T-cell (primary cell): ENCODE data around the gene IKZF1. TPM values are rescaled to one million over a fixed set of nuclear protein-coding genes. Genes with fewer than 3 reads are reported as not detected.

ENCODE experiments used
- ATAC-seq, 4 experiments: fragments of 200-7000 bp in 3 of 4; fragments of 150-1000 bp in 1 of 4; cut with Tn5 transposase; replicated peaks in 1 of 4; 1 replicate in 3 of 4; 2 replicates in 1 of 4; pipeline ENCODE4 v1.10.0; 2021; ENCODE audit warnings: moderate library complexity in 3 of 4, mild to moderate bottlenecking in 2 of 4, moderate number of reproducible peaks in 1 of 4
- CTCF ChIA-PET, 2 donors: fragments of 300-600 bp; sonication (Branson Sonifier 250); formaldehyde crosslinking; loops; one replicate each; lab custom pipeline; 2022; ENCODE audit warnings: antibody characterized with exemption in 2 of 2; lab: Charles Lee
- POLR2A ChIA-PET, 2 donors: fragments of 300-600 bp; sonication (Branson Sonifier 250); formaldehyde crosslinking; loops; one replicate each; lab custom pipeline; 2022; ENCODE audit warnings: antibody characterized with exemption in 2 of 2; lab: Charles Lee
- DNase-seq, 35 experiments: peaks; one replicate each; pipeline versions ENCODE4 v3.0.0 to v3.0.0-alpha.2; 2013 to 2023
- H3K27ac ChIP-seq: one replicate; pipeline ENCODE4 v1.5.1; 2013; ENCODE audit warnings: low read length
- H3K27me3 ChIP-seq, 2 experiments: replicated peaks in 1 of 2; 1 replicate in 1 of 2; 2 replicates in 1 of 2; pipeline versions ENCODE4 v1.6.1 to v1.7.0; 2013; ENCODE audit warnings: low read length in 1 of 2, mixed read lengths in 1 of 2; ENCODE audit not compliant: control insufficient read depth in 2 of 2, insufficient read depth in 2 of 2; ENCODE audit errors: extremely low read depth in 1 of 2
- H3K36me3 ChIP-seq, 2 donors: 1 replicate in 1 of 2; 2 replicates in 1 of 2; pipeline versions ENCODE4 v1.6.1 to v1.7.0; 2013; ENCODE audit warnings: low read length in 1 of 2; ENCODE audit not compliant: control insufficient read depth in 2 of 2, insufficient read depth in 1 of 2; ENCODE audit errors: extremely low read depth in 1 of 2
- H3K4me1 ChIP-seq, 2 experiments: 1 replicate in 1 of 2; 2 replicates in 1 of 2; pipeline versions ENCODE4 v1.6.1 to v1.7.0; 2013; ENCODE audit warnings: low read length in 2 of 2, mixed read lengths in 1 of 2; ENCODE audit not compliant: insufficient read depth in 2 of 2, control insufficient read depth in 1 of 2; ENCODE audit errors: extremely low read depth in 1 of 2
- H3K4me3 ChIP-seq, 2 donors: 1 replicate in 1 of 2; 2 replicates in 1 of 2; pipeline versions ENCODE4 v1.5.1 to v1.7.0; 2013; ENCODE audit warnings: mild to moderate bottlenecking in 2 of 2, low read length in 1 of 2, moderate library complexity in 1 of 2; ENCODE audit not compliant: control insufficient read depth in 1 of 2; ENCODE audit errors: extremely low read depth in 1 of 2
- H3K9me3 ChIP-seq: 2 replicates; pipeline ENCODE4 v1.7.0; 2013
- H3K27ac Mint-ChIP-seq, 2 donors: one replicate each; pipeline ENCODE4 v1.8.0; 2020 to 2021; ENCODE audit warnings: mild to moderate bottlenecking in 2 of 2, mixed read lengths in 2 of 2
- H3K27me3 Mint-ChIP-seq, 2 donors: one replicate each; pipeline ENCODE4 v1.8.0; 2021 to 2022; ENCODE audit warnings: mixed read lengths in 2 of 2
- H3K36me3 Mint-ChIP-seq: one replicate; pipeline ENCODE4 v1.8.0; 2021; ENCODE audit warnings: mixed read lengths
- H3K4me1 Mint-ChIP-seq, 3 donors: one replicate each; pipeline ENCODE4 v1.8.0; 2020 to 2022; ENCODE audit warnings: mixed read lengths in 3 of 3, mild to moderate bottlenecking in 1 of 3
- H3K4me3 Mint-ChIP-seq, 3 donors: one replicate each; pipeline ENCODE4 v1.8.0; 2020 to 2022; ENCODE audit warnings: mild to moderate bottlenecking in 3 of 3, mixed read lengths in 3 of 3, moderate library complexity in 3 of 3
- H3K9me3 Mint-ChIP-seq, 3 donors: one replicate each; pipeline ENCODE4 v1.8.0; 2020 to 2022; ENCODE audit warnings: mixed read lengths in 3 of 3
- WGBS: methylation state at CpG from one replicate; pipeline ENCODE4 v1.1.5; 2013; ENCODE audit warnings: missing lambda C conversion rate; ENCODE audit not compliant: insufficient coverage; 5-methylcytosine and 5-hydroxymethylcytosine counted together
- total RNA-seq, 35 experiments: library from RNA in 6 of 35; stranded (reverse) in 6 of 35; fragments of 120-200 nt in 1 of 35; gene quantifications; one replicate each; pipeline versions ENCODE4 v1.2.1 to v1.2.4 and lab custom pipeline; 2013 to 2026

IKZF1 gene
- total RNA-seq, 5 donors from 2014 or later (not counting 1 experiment from before 2014, with no cell fraction given): 429 to 525 (median 494) TPM

DNA sequence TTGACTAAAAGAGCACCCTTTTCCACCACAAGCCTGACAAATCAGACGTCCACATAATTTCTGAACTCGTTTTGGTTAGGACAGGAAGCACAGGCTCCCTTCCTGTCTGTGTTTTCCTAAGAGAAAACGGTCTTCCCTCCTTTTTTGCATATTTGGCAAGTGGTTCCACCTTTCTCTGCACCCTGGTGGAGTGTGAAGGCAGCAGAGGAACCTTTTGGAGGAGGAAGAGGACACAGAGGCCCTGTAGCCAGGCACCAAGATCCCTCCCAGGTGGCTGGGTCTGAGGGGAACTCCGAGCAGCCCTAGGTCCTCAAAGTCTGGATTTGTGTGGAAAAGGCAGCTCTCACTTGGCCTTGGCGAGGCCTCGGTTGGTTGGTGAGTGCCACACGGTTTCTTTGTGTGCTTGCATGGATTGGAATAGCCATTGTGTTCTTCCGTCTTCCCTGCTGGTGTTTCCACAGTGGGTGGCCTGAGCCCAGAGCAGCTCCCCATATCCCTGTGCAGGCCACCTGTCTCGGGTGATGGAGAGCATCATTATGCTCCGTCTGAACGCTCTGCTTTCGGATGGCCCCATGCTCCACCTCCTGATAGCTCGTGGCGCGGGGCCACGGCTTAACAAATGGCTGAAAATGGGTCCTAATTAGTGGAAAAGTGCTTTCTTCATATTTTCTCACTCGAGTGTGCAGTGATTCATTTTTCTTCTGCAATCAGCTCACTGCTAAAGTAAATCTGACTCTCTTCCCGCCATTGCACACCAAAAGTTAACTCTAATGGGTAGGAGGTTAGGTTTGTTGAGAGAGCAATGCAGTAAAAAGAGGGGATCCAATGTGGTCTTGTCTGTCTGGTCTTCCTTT is 4.2 kb downstream of the IKZF1 start:
- Histone ChIP-seq H3K4me3 (peak overlapping the region; percentile 67 to 68), H3K27ac (peak overlapping the region; percentile 87), H3K9me3 (no peaks in the 10 kb centered on the region), H3K27me3 (no peaks in the 10 kb centered on the region), H3K36me3 (peaks cover 0 to 14% of the 10 kb centered on the region in 2 donors), H3K4me1 (peaks cover 27 to 39% of the 10 kb centered on the region in 2 experiments)
- ChIA-PET CTCF (interaction anchor here (0.7 to 7.8 kb wide), 12 partner anchors 9 to 69 kb away, joined by 3 to 72 read pairs (median 4); no protein-coding TSS in a partner anchor), POLR2A (interaction anchor here (0.5 to 3.7 kb wide), 12 partner anchors 12 to 120 kb away, joined by 3 to 23 read pairs (median 4); no protein-coding TSS in a partner anchor)
- H3K36me3 Mint-ChIP-seq: peaks cover 48% of the 10 kb centered on the region
- peaks cover 56 to 73% (median 61%) of the 10 kb centered on the region in 3 donors for H3K4me1 Mint-ChIP-seq
- peak overlapping the region; percentile 95 to 99 (median 98) for H3K4me3 Mint-ChIP-seq
- ATAC-seq (no peak), DNase-seq (peak in 2 of 35 experiments; percentile 14 to 49)
- H3K27me3 Mint-ChIP-seq: no peaks in the 10 kb centered on the region
- H3K27ac Mint-ChIP-seq: peak overlapping the region in 1 of 2 donors; percentile 100
- 3% methylated on average over 7 of the region's 18 CpGs for WGBS
- H3K9me3 Mint-ChIP-seq: no peaks in the 10 kb centered on the region

DNA sequence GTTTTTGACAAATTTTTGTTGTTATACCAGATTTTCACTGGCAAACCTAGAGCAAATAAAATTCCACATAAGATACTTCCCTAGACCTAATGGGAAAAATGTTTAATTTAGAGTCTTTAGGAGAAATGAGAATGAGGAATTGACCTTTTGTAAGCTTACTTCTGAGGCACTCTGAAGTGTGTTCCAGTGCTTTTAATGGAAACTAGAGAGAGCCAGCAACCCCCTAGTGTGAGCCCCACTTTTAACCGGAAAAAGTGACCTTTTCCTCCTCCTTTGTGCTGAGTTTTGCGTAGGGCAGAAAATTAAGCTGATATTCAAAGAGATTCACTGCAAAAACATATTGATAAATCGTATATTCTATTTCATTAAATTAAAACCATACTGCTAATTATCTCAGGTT is 5.2 kb downstream of the IKZF1 start:
- peak overlapping the region in 1 of 2 donors; percentile 100 for H3K27ac Mint-ChIP-seq
- DNase-seq: peak in 1 of 35 experiments; percentile 31
- POLR2A ChIA-PET: interaction anchor here (0.6 to 3.7 kb wide), 12 partner anchors 10 to 104 kb away, joined by 3 to 23 read pairs (median 4); no protein-coding TSS in a partner anchor

DNA sequence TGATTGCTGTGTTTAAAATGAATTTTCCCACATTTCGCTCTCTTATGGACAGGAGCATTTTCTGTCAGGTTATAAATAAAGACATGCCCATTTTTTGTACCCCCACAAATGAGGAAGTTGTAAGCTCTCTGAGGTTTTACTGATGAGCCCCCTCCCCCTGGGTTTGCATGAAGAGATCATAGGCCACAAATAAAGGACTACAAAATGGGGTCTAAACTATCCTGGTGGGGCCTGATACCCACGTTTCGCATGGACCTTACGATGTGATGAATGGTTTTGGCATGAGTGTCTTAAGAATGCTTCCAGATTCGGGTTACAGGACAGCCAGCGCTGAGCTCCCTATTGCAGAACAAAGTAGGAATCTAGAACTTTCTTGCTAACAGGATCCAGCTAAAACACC is 5.8 kb downstream of the IKZF1 start:
- POLR2A ChIA-PET: interaction anchor here (0.6 to 3.7 kb wide), 17 partner anchors 10 to 143 kb away, joined by 3 to 23 read pairs (median 4); no protein-coding TSS in a partner anchor
- CTCF ChIA-PET: interaction anchor here (0.8 to 7.8 kb wide), 14 partner anchors 10 to 104 kb away, joined by 3 to 72 read pairs (median 4); no protein-coding TSS in a partner anchor
- DNase-seq: no peak
- Mint-ChIP-seq H3K4me1 (peaks cover 72 to 89% (median 77%) of the 10 kb centered on the region in 3 donors), H3K36me3 (peaks cover 58% of the 10 kb centered on the region), H3K27ac (peak overlapping the region in 1 of 2 donors; percentile 100), H3K27me3 (no peaks in the 10 kb centered on the region), H3K9me3 (no peaks in the 10 kb centered on the region), H3K4me3 (peak overlapping the region; percentile 95 to 99 (median 98))
- H3K9me3 ChIP-seq: no peaks in the 10 kb centered on the region
- WGBS: 0% methylated on average over 3 of the region's 6 CpGs
- peak overlapping the region; percentile 67 to 68 for H3K4me3 ChIP-seq
- H3K36me3 ChIP-seq: peaks cover 0 to 20% of the 10 kb centered on the region in 2 donors
- H3K27me3 ChIP-seq: no peaks in the 10 kb centered on the region
- ATAC-seq: no peak
- peak overlapping the region; percentile 87 for H3K27ac ChIP-seq
- H3K4me1 ChIP-seq: peaks cover 44 to 52% of the 10 kb centered on the region in 2 experiments

More for the DNA sequence above, 5.2 kb downstream of the IKZF1 start:
- Mint-ChIP-seq H3K9me3 (no peaks in the 10 kb centered on the region), H3K4me1 (peaks cover 65 to 83% (median 71%) of the 10 kb centered on the region in 3 donors), H3K27me3 (no peaks in the 10 kb centered on the region), H3K36me3 (peaks cover 56% of the 10 kb centered on the region), H3K4me3 (peak overlapping the region; percentile 95 to 99 (median 98))
- Histone ChIP-seq H3K27me3 (no peaks in the 10 kb centered on the region), H3K4me3 (peak overlapping the region; percentile 67 to 68), H3K36me3 (peaks cover 0 to 19% of the 10 kb centered on the region in 2 donors), H3K27ac (peak overlapping the region; percentile 87), H3K9me3 (no peaks in the 10 kb centered on the region), H3K4me1 (peaks cover 37 to 46% of the 10 kb centered on the region in 2 experiments)
- CTCF ChIA-PET: interaction anchor here (1.0 to 7.8 kb wide), 10 partner anchors 11 to 103 kb away, joined by 3 to 72 read pairs (median 7); no protein-coding TSS in a partner anchor
- ATAC-seq: no peak
- no CpG with 5 or more reads among the region's 3 CpGs for WGBS

DNA sequence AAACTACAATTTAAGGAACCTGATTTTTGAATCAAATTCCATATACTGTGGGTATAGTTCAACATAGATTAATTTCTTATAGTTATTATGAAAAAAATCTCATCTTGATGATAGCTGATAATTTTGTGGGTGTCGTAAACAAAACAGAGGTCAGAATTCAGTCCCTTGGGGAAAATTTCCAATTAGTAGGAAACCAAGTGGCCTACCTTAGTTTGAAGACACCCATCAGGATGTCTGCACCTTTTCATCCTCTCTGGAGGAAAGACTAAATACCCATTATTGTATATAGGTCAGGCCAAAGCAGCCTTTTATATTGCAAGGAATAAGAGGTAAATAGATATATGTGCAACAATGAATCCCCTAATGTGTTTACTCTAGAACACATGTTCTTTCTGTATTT is 6.4 kb downstream of the IKZF1 start:
- H3K36me3 Mint-ChIP-seq: peaks cover 57% of the 10 kb centered on the region

DNA sequence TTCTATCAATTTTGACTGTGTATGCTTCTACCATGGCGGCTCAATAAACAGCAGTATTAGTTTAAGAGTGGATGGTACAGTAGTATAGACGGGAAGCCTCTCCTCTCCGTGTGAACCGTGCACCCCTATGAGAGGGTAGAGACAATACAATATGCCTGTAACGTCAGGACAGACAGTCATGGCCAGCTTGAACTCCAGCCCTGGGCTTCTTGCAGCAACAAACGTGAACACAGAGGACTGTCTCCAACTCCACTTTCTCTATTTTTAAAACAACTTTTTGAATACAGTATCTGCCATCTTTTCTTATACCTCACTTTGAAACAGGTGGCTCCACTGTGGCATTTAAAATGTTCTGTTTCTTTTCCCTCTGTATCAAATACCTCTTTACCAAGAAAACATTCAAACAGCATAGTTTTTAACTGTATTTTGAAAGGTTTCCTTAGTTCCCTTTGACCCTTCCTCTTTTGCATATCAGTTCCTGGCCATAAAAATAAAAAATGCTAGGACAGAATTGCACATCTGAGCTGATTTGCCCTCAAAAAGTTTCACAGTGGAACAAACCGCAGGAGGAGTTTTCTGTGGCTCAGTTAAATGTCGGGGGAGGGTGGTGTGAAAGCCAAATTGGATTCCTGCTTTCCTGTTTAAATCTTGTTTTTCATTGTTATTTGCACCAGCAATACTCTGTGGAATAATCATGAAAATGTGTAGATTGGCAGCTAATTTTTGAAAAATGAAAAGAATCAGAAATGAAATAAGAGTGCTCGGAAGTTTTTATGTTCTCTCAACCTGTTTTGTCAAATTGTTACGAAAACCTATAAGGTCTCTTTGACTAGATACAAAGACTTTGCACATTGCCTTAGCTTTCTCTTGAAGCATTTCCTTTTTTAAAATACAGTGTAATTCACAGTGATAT is 8.0 kb downstream of the IKZF1 start:
- peaks cover 0 to 23% of the 10 kb centered on the region in 2 donors for H3K36me3 ChIP-seq
- ATAC-seq (peak in 3 of 4 experiments; percentile 5 to 12 (median 8)), DNase-seq (peak in 3 of 35 experiments; percentile 20 to 48 (median 32))
- no peaks in the 10 kb centered on the region for H3K27me3 ChIP-seq
- POLR2A ChIA-PET: interaction anchor here (0.5 to 3.7 kb wide), 18 partner anchors 8 to 55 kb away, joined by 3 to 23 read pairs (median 4); no protein-coding TSS in a partner anchor
- Mint-ChIP-seq H3K27me3 (no peaks in the 10 kb centered on the region), H3K27ac (peak overlapping the region in 1 of 2 donors; percentile 100), H3K4me1 (peaks cover 90 to 97% (median 95%) of the 10 kb centered on the region in 3 donors), H3K9me3 (no peaks in the 10 kb centered on the region), H3K36me3 (peaks cover 42% of the 10 kb centered on the region), H3K4me3 (peak overlapping the region; percentile 95 to 99 (median 98))
- H3K9me3 ChIP-seq: no peaks in the 10 kb centered on the region
- H3K4me1 ChIP-seq: peaks cover 57 to 67% of the 10 kb centered on the region in 2 experiments
- peak overlapping the region; percentile 35 to 67 for H3K4me3 ChIP-seq
- peak overlapping the region; percentile 87 for H3K27ac ChIP-seq
- WGBS: 7% methylated on average over 4 of the region's 10 CpGs
- CTCF ChIA-PET: interaction anchor here (0.7 to 7.8 kb wide), 15 partner anchors 9 to 126 kb away, joined by 3 to 72 read pairs (median 5); no protein-coding TSS in a partner anchor

More for the DNA sequence above, 6.4 kb downstream of the IKZF1 start:
- Histone ChIP-seq H3K36me3 (peaks cover 0 to 22% of the 10 kb centered on the region in 2 donors), H3K4me1 (peaks cover 49 to 58% of the 10 kb centered on the region in 2 experiments), H3K9me3 (no peaks in the 10 kb centered on the region), H3K4me3 (peak overlapping the region; percentile 67 to 68), H3K27ac (peak overlapping the region; percentile 87), H3K27me3 (no peaks in the 10 kb centered on the region)
- Mint-ChIP-seq H3K27ac (peak overlapping the region in 1 of 2 donors; percentile 100), H3K4me3 (peak overlapping the region; percentile 95 to 99 (median 98)), H3K9me3 (no peaks in the 10 kb centered on the region), H3K27me3 (no peaks in the 10 kb centered on the region), H3K4me1 (peaks cover 78 to 95% (median 83%) of the 10 kb centered on the region in 3 donors)
- DNase-seq (no peak), ATAC-seq (no peak)
- POLR2A ChIA-PET: interaction anchor here (0.6 to 3.7 kb wide), 12 partner anchors 10 to 144 kb away, joined by 3 to 23 read pairs (median 5); no protein-coding TSS in a partner anchor
- CTCF ChIA-PET: interaction anchor here (0.8 to 7.8 kb wide), 13 partner anchors 10 to 105 kb away, joined by 3 to 72 read pairs (median 4); no protein-coding TSS in a partner anchor
- WGBS: no CpG with 5 or more reads among the region's 1 CpG
